Mucosa of rectum (tissue), 2 donors: Measurements from ENCODE around the gene ADAMTS3.

Experiments used
- H3K27ac ChIP-seq, 2 donors: one replicate each; pipeline ENCODE4 v1.7.0; 2013; ENCODE audit warnings: inconsistent platforms in 2 of 2, low read depth in 2 of 2, low read length in 2 of 2
- H3K27me3 ChIP-seq, 2 donors: one replicate each; pipeline ENCODE4 v1.7.0; 2013; ENCODE audit warnings: low read length in 2 of 2; ENCODE audit not compliant: control insufficient read depth in 2 of 2, insufficient read depth in 2 of 2
- H3K36me3 ChIP-seq, 2 donors: one replicate each; pipeline ENCODE4 v1.7.0; 2013; ENCODE audit warnings: low read length in 2 of 2; ENCODE audit not compliant: control insufficient read depth in 2 of 2, insufficient read depth in 2 of 2
- H3K4me1 ChIP-seq, 2 donors: one replicate each; pipeline ENCODE4 v1.7.0; 2013; ENCODE audit warnings: low read length in 2 of 2, mild to moderate bottlenecking in 1 of 2; ENCODE audit not compliant: control insufficient read depth in 2 of 2, insufficient read depth in 2 of 2
- H3K4me3 ChIP-seq, 2 donors: one replicate each; pipeline ENCODE4 v1.7.0; 2013; ENCODE audit warnings: low read length in 2 of 2
- H3K9ac ChIP-seq, 2 donors: one replicate each; pipeline ENCODE4 v1.7.0; 2013; ENCODE audit warnings: low read length in 2 of 2, low read depth in 1 of 2, mild to moderate bottlenecking in 1 of 2
- H3K9me3 ChIP-seq, 2 donors: one replicate each; pipeline ENCODE4 v1.7.0; 2013; ENCODE audit warnings: low read length in 2 of 2; ENCODE audit not compliant: control insufficient read depth in 2 of 2
- donor health status: healthy.
- donor health status: Normal muscosa, but diverticular disease.

ADAMTS3 gene

DNA sequence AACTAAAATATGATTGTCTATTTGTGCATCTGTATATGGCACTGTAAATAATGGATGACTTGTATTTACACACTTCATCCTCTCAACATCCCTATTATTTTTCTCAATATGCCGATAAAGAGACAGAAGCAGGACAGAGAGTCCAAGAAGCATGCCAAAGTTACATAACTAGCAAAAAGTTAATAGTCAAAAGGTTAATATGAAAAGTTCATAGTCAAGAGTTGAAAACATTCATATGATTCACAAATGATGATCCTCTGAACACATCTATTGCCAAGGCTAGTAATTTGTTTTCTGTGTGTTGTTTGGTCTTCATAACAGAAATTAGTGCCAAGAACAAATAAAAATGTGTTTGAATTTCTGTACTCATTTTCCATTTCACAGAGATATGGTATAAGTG is 231.0 kb downstream of the ADAMTS3 start:
- no peaks in the 10 kb centered on the region for H3K4me1 ChIP-seq
- H3K27ac ChIP-seq, result no peak overlapping the region
- H3K36me3 ChIP-seq, result no peaks in the 10 kb centered on the region
- H3K27me3 ChIP-seq, result no peaks in the 10 kb centered on the region
- no peaks in the 10 kb centered on the region for H3K9me3 ChIP-seq
- H3K9ac ChIP-seq, result no peak overlapping the region
- H3K4me3 ChIP-seq, result no peak overlapping the region

DNA sequence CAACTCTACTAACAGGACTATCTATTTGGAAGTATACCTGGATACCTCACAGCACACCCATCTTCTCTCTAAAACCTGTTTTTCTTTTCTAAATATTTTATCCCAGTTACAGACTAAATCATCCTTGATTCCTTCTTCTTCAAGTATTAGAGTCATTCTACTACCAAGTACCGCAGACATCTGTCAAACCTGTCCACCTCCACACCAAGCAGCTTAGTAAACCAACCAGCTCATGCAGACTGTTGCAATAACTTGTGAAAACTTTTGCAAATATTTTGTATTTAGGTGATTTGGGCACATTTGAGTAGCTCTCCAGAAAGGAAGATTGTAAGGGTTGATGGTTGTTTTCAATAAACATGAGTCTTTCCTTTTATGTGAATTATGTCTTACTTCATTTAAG is 238.6 kb downstream of the ADAMTS3 start:
- H3K9ac ChIP-seq, result no peak overlapping the region
- H3K36me3 ChIP-seq, result no peaks in the 10 kb centered on the region
- H3K27ac ChIP-seq, result no peak overlapping the region

GRCh38 chr4:72326692-72327632 is 242.1 kb downstream of the ADAMTS3 start:
- Histone ChIP-seq H3K9ac (no peak overlapping the region), H3K9me3 (no peaks in the 10 kb centered on the region), H3K27ac (no peak overlapping the region), H3K27me3 (no peaks in the 10 kb centered on the region), H3K4me3 (no peak overlapping the region), H3K36me3 (no peaks in the 10 kb centered on the region), H3K4me1 (peaks cover 0 to 3% of the 10 kb centered on the region in 2 donors)

More for the DNA sequence above, 238.6 kb downstream of the ADAMTS3 start:
- Histone ChIP-seq H3K27me3 (no peaks in the 10 kb centered on the region), H3K4me1 (peaks cover 0 to 3% of the 10 kb centered on the region in 2 donors), H3K4me3 (no peak overlapping the region), H3K9me3 (no peaks in the 10 kb centered on the region)

DNA sequence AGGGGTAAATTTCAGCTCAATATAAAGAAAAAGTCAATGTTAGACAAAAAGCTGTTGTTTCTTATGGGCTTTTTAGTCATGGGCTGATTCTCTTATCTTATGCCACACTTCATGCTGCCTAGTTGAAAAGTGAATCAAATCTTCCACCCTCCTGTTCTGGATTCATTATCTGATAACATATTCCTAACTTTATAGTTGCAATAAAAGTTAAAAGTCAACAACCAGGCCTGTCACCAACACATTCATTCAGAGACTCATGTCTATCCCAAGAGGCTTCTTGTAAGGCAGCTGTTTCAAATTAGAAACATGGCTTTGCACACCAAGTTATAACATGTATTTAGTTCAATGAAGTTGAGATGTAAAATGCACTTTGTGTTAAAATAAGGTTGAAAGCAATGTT is 243.8 kb downstream of the ADAMTS3 start:
- peaks cover 0 to 3% of the 10 kb centered on the region in 2 donors for H3K4me1 ChIP-seq
- H3K4me3 ChIP-seq, result no peak overlapping the region
- H3K9me3 ChIP-seq, result no peaks in the 10 kb centered on the region
- no peak overlapping the region for H3K9ac ChIP-seq
- H3K27ac ChIP-seq, result no peak overlapping the region
- H3K36me3 ChIP-seq, result no peaks in the 10 kb centered on the region
- H3K27me3 ChIP-seq, result no peaks in the 10 kb centered on the region

- H3K9me3 ChIP-seq, result no peaks in the 10 kb centered on the region
- H3K9ac ChIP-seq, result no peak overlapping the region
- H3K4me3 ChIP-seq, result no peak overlapping the region
- H3K27me3 ChIP-seq, result no peaks in the 10 kb centered on the region
- H3K27ac ChIP-seq, result no peak overlapping the region
- peaks cover 0 to 3% of the 10 kb centered on the region in 2 donors for H3K4me1 ChIP-seq
- no peaks in the 10 kb centered on the region for H3K36me3 ChIP-seq
Observed at GRCh38 chr4:72323227-72323626, 245.8 kb downstream of the ADAMTS3 start.

DNA sequence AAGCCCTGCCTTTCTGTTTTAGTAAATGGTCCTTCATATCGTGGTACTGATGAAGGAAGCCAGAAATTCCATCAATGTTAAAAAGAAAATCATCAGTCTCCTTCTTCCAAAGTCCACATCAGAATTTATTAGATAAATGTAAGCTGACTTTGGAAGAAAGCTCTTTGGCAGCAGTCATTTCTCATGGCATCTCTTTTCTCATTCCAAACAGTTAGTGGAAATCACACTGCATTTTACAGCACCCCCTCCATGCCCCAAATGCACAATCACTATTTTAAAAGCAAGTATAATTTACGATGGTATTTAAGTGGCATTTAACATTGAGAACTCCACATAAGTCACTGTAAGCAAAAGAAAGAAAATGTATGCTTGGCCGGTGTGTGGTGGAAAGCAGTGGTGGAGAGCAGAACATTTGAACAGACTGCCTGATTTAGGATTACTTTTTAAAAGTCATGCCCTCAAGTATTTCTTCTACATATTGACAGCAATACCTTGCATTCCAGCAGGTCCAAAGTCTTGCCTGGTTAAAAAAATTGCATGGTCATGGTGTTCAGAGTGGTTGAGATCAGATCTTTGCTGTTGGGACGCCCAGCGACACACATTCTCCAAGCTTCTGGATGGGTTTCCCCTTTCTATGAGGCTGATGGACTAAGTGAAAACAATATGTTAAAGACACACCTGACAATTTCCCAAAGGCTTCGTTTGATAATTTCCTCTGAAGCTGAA is 248.6 kb downstream of the ADAMTS3 start:
- no peak overlapping the region for H3K4me3 ChIP-seq
- H3K4me1 ChIP-seq, result no peaks in the 10 kb centered on the region
- no peak overlapping the region for H3K27ac ChIP-seq
- H3K9ac ChIP-seq, result no peak overlapping the region
- H3K36me3 ChIP-seq, result no peaks in the 10 kb centered on the region
- H3K9me3 ChIP-seq, result no peaks in the 10 kb centered on the region
- H3K27me3 ChIP-seq, result no peaks in the 10 kb centered on the region

- H3K4me3 ChIP-seq, result no peak overlapping the region
- H3K9ac ChIP-seq, result no peak overlapping the region
- H3K27ac ChIP-seq, result no peak overlapping the region
- no peaks in the 10 kb centered on the region for H3K4me1 ChIP-seq
- H3K9me3 ChIP-seq, result no peaks in the 10 kb centered on the region
- no peaks in the 10 kb centered on the region for H3K27me3 ChIP-seq
- no peaks in the 10 kb centered on the region for H3K36me3 ChIP-seq
Observed at GRCh38 chr4:72319601-72320021, 249.4 kb downstream of the ADAMTS3 start.

DNA sequence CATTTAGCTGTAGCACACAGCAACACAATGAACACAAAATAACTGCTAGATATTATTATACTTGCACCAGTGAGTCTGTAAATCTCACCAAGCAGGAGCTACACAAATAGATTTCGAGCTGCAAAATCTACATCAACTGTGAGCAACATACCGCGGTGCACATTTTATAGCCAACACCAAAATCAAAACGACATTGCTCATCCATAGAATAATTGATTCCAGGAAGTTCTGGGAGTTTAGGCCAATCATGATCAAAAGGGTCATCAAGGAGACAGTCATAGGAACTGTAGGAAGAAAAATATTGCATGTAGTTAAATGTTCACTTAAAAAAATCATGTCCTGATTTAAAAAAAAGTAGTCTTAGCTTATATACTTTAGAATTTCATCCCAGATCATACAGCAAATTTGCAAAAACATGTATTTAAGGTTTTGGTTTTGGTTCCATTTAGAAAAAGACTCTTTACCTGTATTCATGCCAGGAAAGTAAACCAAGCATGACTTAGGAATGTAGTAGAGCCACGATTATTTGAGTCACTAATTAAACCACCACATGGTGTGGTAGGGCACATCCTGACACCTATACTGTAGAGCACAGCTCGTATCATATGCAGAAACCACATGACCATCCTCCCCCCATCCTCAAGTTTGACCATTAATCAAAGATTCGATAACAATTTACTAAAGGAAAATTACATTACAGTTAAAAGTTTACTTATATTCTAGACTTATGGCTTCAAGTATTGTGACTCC is 250.4 kb downstream of the ADAMTS3 start:
- Histone ChIP-seq H3K27me3 (no peaks in the 10 kb centered on the region), H3K4me3 (no peak overlapping the region), H3K4me1 (no peaks in the 10 kb centered on the region), H3K9ac (no peak overlapping the region), H3K36me3 (no peaks in the 10 kb centered on the region), H3K27ac (no peak overlapping the region), H3K9me3 (no peaks in the 10 kb centered on the region)

- Histone ChIP-seq H3K4me1 (no peaks in the 10 kb centered on the region), H3K36me3 (no peaks in the 10 kb centered on the region), H3K27me3 (no peaks in the 10 kb centered on the region), H3K27ac (no peak overlapping the region), H3K9ac (no peak overlapping the region), H3K9me3 (no peaks in the 10 kb centered on the region), H3K4me3 (no peak overlapping the region)
Observed at GRCh38 chr4:72314869-72315268, 254.2 kb downstream of the ADAMTS3 start.

- Histone ChIP-seq H3K27me3 (no peaks in the 10 kb centered on the region), H3K9ac (no peak overlapping the region), H3K36me3 (no peaks in the 10 kb centered on the region), H3K9me3 (no peaks in the 10 kb centered on the region), H3K4me3 (no peak overlapping the region), H3K27ac (no peak overlapping the region), H3K4me1 (no peaks in the 10 kb centered on the region)
Observed at GRCh38 chr4:72313121-72313520, 255.9 kb downstream of the ADAMTS3 start.
